Right renal pelvis (tissue), 4 donors: ENCODE data around the gene RAB1B. TPM values are rescaled to one million over a fixed set of nuclear protein-coding genes. Genes with fewer than 3 reads are reported as not detected.

ENCODE experiments used
- DNase-seq, 4 donors: peaks; one replicate each; pipeline ENCODE4 v3.0.0-alpha.2; 2013; ENCODE audit warnings: low read depth in 4 of 4, low spot score in 3 of 4, missing footprints in 1 of 4
- polyA plus RNA-seq, 4 donors: library from polyadenylated mRNA; unstranded; fragments of 120-200 nt; gene quantifications; one replicate each; pipeline ENCODE4 v1.2.1, GENCODE V29; 2013; ENCODE audit not compliant: insufficient read length in 4 of 4

The RAB1B gene
- polyA plus RNA-seq, 4 donors: 126 to 156 (median 129) TPM

GRCh38 chr11:66281776-66282467 is 13.5 kb downstream of the RAB1B start:
- no peak for DNase-seq

- peak; percentile 92 to 96 (median 95) for DNase-seq
These were observed 14.3 kb downstream of the RAB1B start for GRCh38 chr11:66282468-66283455.

GRCh38 chr11:66283461-66284105 is 15.1 kb downstream of the RAB1B start:
- DNase-seq: no peak

GRCh38 chr11:66284526-66285078 is 16.2 kb downstream of the RAB1B start:
- no peak for DNase-seq

GRCh38 chr11:66285250-66285947 is 17.0 kb downstream of the RAB1B start:
- no peak for DNase-seq

GRCh38 chr11:66286699-66287098 is 18.3 kb downstream of the RAB1B start:
- DNase-seq: no peak

- DNase-seq: no peak
These were observed 18.9 kb downstream of the RAB1B start for GRCh38 chr11:66287211-66287888.

- no peak for DNase-seq
These were observed 19.6 kb downstream of the RAB1B start for GRCh38 chr11:66287889-66288670.

- peak; percentile 93 to 97 (median 96) for DNase-seq
These were observed 20.5 kb downstream of the RAB1B start, which contains the start of gene YIF1A for GRCh38 chr11:66288671-66289547. Gene YIF1A, minus strand, starts transcription at chr11:66289143. Its CDS starts 158 bp downstream, at chr11:66288985.

- DNase-seq: peak in 3 of 4 donors; percentile 67 to 78 (median 69)
These were observed 21.3 kb downstream of the RAB1B start for GRCh38 chr11:66289548-66290329.

- no peak for DNase-seq
These were observed 21.8 kb downstream of the RAB1B start for GRCh38 chr11:66290330-66290621.

- DNase-seq: no peak
These were observed 22.9 kb downstream of the RAB1B start for GRCh38 chr11:66291303-66291705.

GRCh38 chr11:66291706-66292542 is 23.5 kb downstream of the RAB1B start, which contains the start of gene TMEM151A:
Gene TMEM151A, plus strand, starts transcription at chr11:66291894. Its CDS starts 120 bp downstream, at chr11:66292014.
- DNase-seq: no peak

- DNase-seq: no peak
These were observed 24.3 kb downstream of the RAB1B start for GRCh38 chr11:66292543-66293332.

- DNase-seq: no peak
These were observed 24.9 kb downstream of the RAB1B start for GRCh38 chr11:66293352-66293751.
